H1 (cell line): Measurements from ENCODE around the gene RBM14. TPM values are rescaled to one million over a fixed set of nuclear protein-coding genes. Genes with fewer than 3 reads are reported as not detected.

ENCODE experiments used
- ATF2 ChIP-seq: IDR thresholded peaks from 2 replicates; pipeline ENCODE4 v1.6.1; 2012; ENCODE audit warnings: low read length, inconsistent platforms
- KDM5A ChIP-seq: fragments of 200-600 bp; IDR thresholded peaks from 2 replicates; pipeline ENCODE4 v1.7.1; 2012; ENCODE audit warnings: mild to moderate bottlenecking, low read length, inconsistent platforms, mixed read lengths
- SP2 ChIP-seq: IDR thresholded peaks from 2 replicates; pipeline ENCODE4 v1.6.1; 2012; ENCODE audit warnings: mild to moderate bottlenecking, low read length, inconsistent platforms
- TCF12 ChIP-seq: IDR thresholded peaks from 2 replicates; pipeline ENCODE4 v1.6.1; 2011; ENCODE audit warnings: low read depth, mild to moderate bottlenecking, low read length
- polyA plus RNA-seq, 7 experiments: library from polyadenylated mRNA; depleted of rRNA in 3 of 7; stranded (reverse) in 5 of 7; unstranded in 2 of 7; fragments of >200 nt in 5 of 7; fragments of 200-250 nt in 2 of 7; gene quantifications; 1 replicate in 5 of 7; 2 replicates in 1 of 7; 4 replicates in 1 of 7; pipeline versions ENCODE4 v1.2.1 to v1.2.3, GENCODE V29; 2011 to 2013; ENCODE audit warnings: missing spikeins in 2 of 7, mixed read lengths in 2 of 7
- total RNA-seq: library from RNA; stranded (reverse); fragmentation: NEBNext Ultra II Directional; extraction: Animal tissue kit (Norgen Biotek cat#: 25700); gene quantifications from 2 replicates; pipeline ENCODE4 v1.2.1, GENCODE V29; 2021

RBM14 gene
- total and polyA plus RNA-seq, 2 of the 8 experiments (the other 6 are each of a cell fraction or from before 2014, with no cell fraction given): 67.2 to 142 TPM

GRCh38 chr11:66592457-66593302, 23.8 kb upstream of the RBM14 start, which contains the start of the genes CCDC87 and CCS (continued):
- TF ChIP-seq ATF2 (no peak), SP2 (no peak), KDM5A (no peak), TCF12 (peak; percentile 85; the same call in 1 of the 2 replicates)
